HUES6 (cell line): ENCODE measurements around the gene TDP1.
"Not testable (repeated sequence)": the region's sequence is repeated elsewhere in the genome, so short reads cannot be mapped to it uniquely, and the experiment has no call there.

ENCODE experiments used
- H3K27ac ChIP-seq: 2 replicates; pipeline ENCODE4 v1.7.0; 2013; ENCODE audit warnings: low read depth, mild to moderate bottlenecking, low read length, inconsistent platforms
- H3K27me3 ChIP-seq: 2 replicates; pipeline ENCODE4 v1.6.1; 2013; ENCODE audit warnings: low read length; ENCODE audit not compliant: control insufficient read depth, insufficient read depth
- H3K36me3 ChIP-seq: 2 replicates; pipeline ENCODE4 v1.6.1; 2013; ENCODE audit warnings: low read length; ENCODE audit not compliant: control insufficient read depth, insufficient read depth
- H3K4me1 ChIP-seq: 2 replicates; pipeline ENCODE4 v1.6.1; 2013; ENCODE audit warnings: low read length; ENCODE audit not compliant: control insufficient read depth, insufficient read depth
- H3K4me3 ChIP-seq: 2 replicates; pipeline ENCODE4 v1.5.1; 2013; ENCODE audit warnings: low read depth, low read length
- H3K9ac ChIP-seq: one replicate; pipeline ENCODE4 v1.6.1; 2013; ENCODE audit warnings: mild to moderate bottlenecking, low read length
- H3K9me3 ChIP-seq: 2 replicates; pipeline ENCODE4 v1.6.1; 2013; ENCODE audit warnings: low read depth, low read length; ENCODE audit not compliant: control insufficient read depth, insufficient read depth

The TDP1 gene

DNA sequence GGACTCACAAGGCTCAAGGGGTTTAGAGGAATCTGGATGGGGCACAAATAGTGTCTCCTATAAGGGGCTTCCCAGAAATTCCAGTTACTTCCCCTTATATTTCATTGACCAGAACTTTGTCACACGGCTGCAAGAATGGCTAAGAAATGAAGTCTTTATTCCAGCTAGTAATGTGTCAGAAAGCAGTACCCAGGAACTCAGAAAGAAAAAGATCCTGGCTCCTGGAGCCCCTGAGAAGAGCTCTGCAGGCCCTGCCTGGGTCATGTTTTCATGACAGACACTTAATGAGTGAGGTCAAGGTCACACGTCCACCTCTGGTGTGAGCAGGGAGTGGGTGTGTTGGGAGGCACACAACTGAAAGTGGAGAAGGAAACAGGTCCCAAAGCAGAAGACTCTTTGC is 123.8 kb downstream of the TDP1 start:
- H3K9me3 ChIP-seq: no peaks in the 10 kb centered on the region
- H3K27ac ChIP-seq: no peak overlapping the region
- no peak overlapping the region for H3K4me3 ChIP-seq
- H3K27me3 ChIP-seq: no peaks in the 10 kb centered on the region
- H3K4me1 ChIP-seq: no peaks in the 10 kb centered on the region
- H3K36me3 ChIP-seq: no peaks in the 10 kb centered on the region
- H3K9ac ChIP-seq: no peak overlapping the region

- Histone ChIP-seq H3K4me1 (peaks cover 10% of the 10 kb centered on the region; the same call in 1 of the 2 replicates), H3K27ac (no peak overlapping the region), H3K9me3 (peaks cover 7% of the 10 kb centered on the region; the same call in 1 of the 2 replicates), H3K9ac (no peak overlapping the region), H3K27me3 (no peaks in the 10 kb centered on the region; the same call in 1 of the 2 replicates), H3K36me3 (no peaks in the 10 kb centered on the region), H3K4me3 (no peak overlapping the region)
Observed at GRCh38 chr14:90087433-90087832, 131.7 kb downstream of the TDP1 start.

DNA sequence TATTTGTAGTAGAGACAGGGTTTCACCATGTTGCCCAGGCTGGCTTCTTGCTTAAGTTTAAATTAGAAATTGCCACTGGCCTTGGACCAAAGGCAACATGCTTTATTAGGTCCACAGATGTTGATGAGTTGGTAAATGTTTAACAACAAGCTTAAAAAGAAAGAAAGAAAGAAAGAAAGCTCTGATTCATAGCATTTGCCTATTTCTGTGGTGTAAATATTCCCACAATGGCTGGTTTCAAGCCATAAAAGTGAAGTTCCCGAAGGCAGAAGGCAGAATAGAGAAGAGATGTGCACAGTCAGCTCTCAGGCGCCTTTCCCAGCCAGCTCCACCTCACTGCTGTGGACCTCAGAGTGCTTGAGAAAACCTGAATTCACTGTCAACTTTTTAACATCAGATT is 132.4 kb downstream of the TDP1 start:
- peaks cover 7% of the 10 kb centered on the region; the same call in 1 of the 2 replicates for H3K9me3 ChIP-seq
- H3K27ac ChIP-seq: no peak overlapping the region
- H3K4me3 ChIP-seq: no peak overlapping the region
- H3K27me3 ChIP-seq: no peaks in the 10 kb centered on the region; the same call in 1 of the 2 replicates
- no peaks in the 10 kb centered on the region for H3K36me3 ChIP-seq
- H3K9ac ChIP-seq: no peak overlapping the region
- H3K4me1 ChIP-seq: peaks cover 10% of the 10 kb centered on the region; the same call in 1 of the 2 replicates

- not testable (repeated sequence) for H3K36me3 ChIP-seq, H3K27ac ChIP-seq, H3K9me3 ChIP-seq, H3K4me3 ChIP-seq, H3K9ac ChIP-seq, H3K27me3 ChIP-seq
- peaks cover 10% of the 10 kb centered on the region; the same call in 1 of the 2 replicates for H3K4me1 ChIP-seq
Observed at GRCh38 chr14:90089486-90089885, 133.8 kb downstream of the TDP1 start.

DNA sequence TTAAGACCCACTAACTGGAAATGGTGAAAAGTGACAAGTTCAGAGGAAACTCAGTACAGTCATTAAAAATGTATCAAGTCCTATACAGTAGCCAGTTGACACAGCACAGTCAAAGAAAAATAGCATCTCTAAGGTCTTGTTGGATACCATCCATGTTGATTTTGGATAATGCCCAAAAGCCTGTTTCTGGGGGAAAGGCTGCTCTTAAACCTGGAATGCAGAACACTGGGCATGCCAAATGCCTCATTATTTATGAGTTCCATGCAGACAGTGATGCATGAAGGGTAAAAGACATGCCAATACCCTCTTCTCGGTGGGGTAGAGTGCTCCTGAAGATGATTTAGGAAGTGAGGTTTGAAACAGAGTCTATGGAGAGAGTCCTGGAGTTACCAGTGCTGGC is 135.7 kb downstream of the TDP1 start:
- no peaks in the 10 kb centered on the region; the same call in 1 of the 2 replicates for H3K27me3 ChIP-seq
- H3K4me1 ChIP-seq: peaks cover 10% of the 10 kb centered on the region; the same call in 1 of the 2 replicates
- H3K9me3 ChIP-seq: peaks cover 7% of the 10 kb centered on the region; the same call in 1 of the 2 replicates
- no peaks in the 10 kb centered on the region for H3K36me3 ChIP-seq
- H3K9ac ChIP-seq: no peak overlapping the region
- H3K27ac ChIP-seq: no peak overlapping the region
- no peak overlapping the region for H3K4me3 ChIP-seq

GRCh38 chr14:90093942-90094595 is 138.3 kb downstream of the TDP1 start:
- peaks cover 7% of the 10 kb centered on the region; the same call in 1 of the 2 replicates for H3K4me1 ChIP-seq
- no peak overlapping the region for H3K4me3 ChIP-seq
- no peaks in the 10 kb centered on the region for H3K36me3 ChIP-seq
- no peak overlapping the region for H3K9ac ChIP-seq
- no peaks in the 10 kb centered on the region for H3K27me3 ChIP-seq
- no peak overlapping the region for H3K27ac ChIP-seq
- H3K9me3 ChIP-seq: peaks cover 7% of the 10 kb centered on the region; the same call in 1 of the 2 replicates
